K562 (cell line): ENCODE results near the gene PITPNM3. TPM values are rescaled to one million over a fixed set of nuclear protein-coding genes. Genes with fewer than 3 reads are reported as not detected.

ENCODE experiments used
- ARNT ChIP-seq, 2 experiments: fragments of 450-650 bp; IDR thresholded peaks; 2 replicates each; pipeline ENCODE4 v1.6.1; 2016; ENCODE audit warnings: mild to moderate bottlenecking in 1 of 2
- CEBPG ChIP-seq, 3 experiments: fragments of 200-800 bp in 1 of 3; sonication (Bioruptor generic) in 1 of 3; sonication (generic) in 1 of 3; formaldehyde crosslinking in 1 of 3; IDR thresholded peaks in 2 of 3; conservative IDR thresholded peaks in 1 of 3; 2 replicates each; pipeline versions ENCODE4 v1.6.1 to v1.8.0; 2016 to 2022; ENCODE audit warnings: missing compliant biosample characterization in 2 of 3, missing genetic modification characterization in 2 of 3, mild to moderate bottlenecking in 1 of 3, missing genetic modification reagents in 1 of 3
- KAT8 ChIP-seq: fragments of 450-650 bp; IDR thresholded peaks from 2 replicates; pipeline ENCODE4 v1.6.1; 2016; ENCODE audit warnings: low read depth, mild to moderate bottlenecking
- MAZ ChIP-seq, 2 experiments: fragments of 450-650 bp in 1 of 2; sonication (generic) in 1 of 2; formaldehyde crosslinking; IDR thresholded peaks in 1 of 2; conservative IDR thresholded peaks in 1 of 2; 2 replicates each; pipeline versions ENCODE4 v1.4.0 to v1.5.0; 2020; ENCODE audit warnings: mild to moderate bottlenecking in 1 of 2, missing genetic modification reagents in 1 of 2
- RBM22 ChIP-seq: fragments of 200-400 bp; formaldehyde crosslinking; IDR thresholded peaks from 2 replicates; pipeline ENCODE4 v1.6.1; 2018; ENCODE audit warnings: low read length, low read depth; ENCODE audit not compliant: poor library complexity, severe bottlenecking
- TSC22D4 ChIP-seq: fragments of 450-650 bp; IDR thresholded peaks from 2 replicates; pipeline ENCODE4 v1.6.1; 2016; ENCODE audit warnings: missing genetic modification characterization, missing biosample characterization, control low read depth
- ZFX ChIP-seq: sonication (generic); formaldehyde crosslinking; IDR thresholded peaks from 2 replicates; pipeline ENCODE4 v1.8.0; 2022; ENCODE audit warnings: mild to moderate bottlenecking, missing genetic modification reagents, moderate library complexity
- ZNF316 ChIP-seq: fragments of 450-650 bp; IDR thresholded peaks from 2 replicates; pipeline ENCODE4 v1.6.1; 2016
- ZNF75A ChIP-seq: fragments of 450-650 bp; formaldehyde crosslinking; IDR thresholded peaks from 2 replicates; pipeline ENCODE4 v1.4.0; 2020; ENCODE audit warnings: mild to moderate bottlenecking
- polyA plus RNA-seq, 8 experiments: library from polyadenylated mRNA; depleted of rRNA in 4 of 8; stranded (reverse) in 5 of 8; unstranded in 3 of 8; fragments of >200 nt; fragmentation: Nextera tagmentation in 2 of 8; fragmentation: Illumina TruSeq in 1 of 8; extraction: Ambion mirVana in 2 of 8; extraction: Trizol in 1 of 8; gene quantifications; 2 replicates each; pipeline versions ENCODE4 v1.2.1 to v1.2.3, GENCODE V29; 2011 to 2014; ENCODE audit warnings: inconsistent platforms in 1 of 8, missing spikeins in 1 of 8
- total RNA-seq, 7 experiments: library from RNA; depleted of rRNA in 6 of 7; stranded (reverse); fragments of >200 nt in 6 of 7; fragmentation: Illumina TruSeq in 2 of 7; extraction: Trizol in 2 of 7; gene quantifications; 2 replicates each; pipeline versions ENCODE4 v1.2.1 to v1.2.3, GENCODE V29; 2011 to 2021; ENCODE audit warnings: low replicate concordance in 1 of 7
- TF ChIP-seq, protein P1 (sequence below): sonication (generic); formaldehyde crosslinking; IDR thresholded peaks from 2 replicates; pipeline ENCODE4 v1.8.0; 2023; ENCODE audit warnings: mild to moderate bottlenecking, missing genetic modification reagents
- TF ChIP-seq, protein P2 (sequence below): sonication (generic); formaldehyde crosslinking; IDR thresholded peaks from 2 replicates; pipeline ENCODE4 v1.4.0; 2020; ENCODE audit warnings: mild to moderate bottlenecking, missing genetic modification reagents
- TF ChIP-seq, protein P3 (sequence below): sonication (generic); formaldehyde crosslinking; IDR thresholded peaks from 2 replicates; pipeline ENCODE4 v1.8.1; 2023; ENCODE audit warnings: missing genetic modification reagents, mild to moderate bottlenecking, borderline replicate concordance
- TF ChIP-seq, protein P4 (sequence below): sonication (generic); formaldehyde crosslinking; IDR thresholded peaks from 2 replicates; pipeline ENCODE4 v1.8.0; 2023; ENCODE audit warnings: mild to moderate bottlenecking, missing genetic modification reagents

Gene PITPNM3
- total and polyA plus RNA-seq, 9 of the 15 experiments (the other 6 are each of a cell fraction or from before 2014, with no cell fraction given): 0.14 to 0.38 (median 0.22) TPM; not detected in 2

DNA sequence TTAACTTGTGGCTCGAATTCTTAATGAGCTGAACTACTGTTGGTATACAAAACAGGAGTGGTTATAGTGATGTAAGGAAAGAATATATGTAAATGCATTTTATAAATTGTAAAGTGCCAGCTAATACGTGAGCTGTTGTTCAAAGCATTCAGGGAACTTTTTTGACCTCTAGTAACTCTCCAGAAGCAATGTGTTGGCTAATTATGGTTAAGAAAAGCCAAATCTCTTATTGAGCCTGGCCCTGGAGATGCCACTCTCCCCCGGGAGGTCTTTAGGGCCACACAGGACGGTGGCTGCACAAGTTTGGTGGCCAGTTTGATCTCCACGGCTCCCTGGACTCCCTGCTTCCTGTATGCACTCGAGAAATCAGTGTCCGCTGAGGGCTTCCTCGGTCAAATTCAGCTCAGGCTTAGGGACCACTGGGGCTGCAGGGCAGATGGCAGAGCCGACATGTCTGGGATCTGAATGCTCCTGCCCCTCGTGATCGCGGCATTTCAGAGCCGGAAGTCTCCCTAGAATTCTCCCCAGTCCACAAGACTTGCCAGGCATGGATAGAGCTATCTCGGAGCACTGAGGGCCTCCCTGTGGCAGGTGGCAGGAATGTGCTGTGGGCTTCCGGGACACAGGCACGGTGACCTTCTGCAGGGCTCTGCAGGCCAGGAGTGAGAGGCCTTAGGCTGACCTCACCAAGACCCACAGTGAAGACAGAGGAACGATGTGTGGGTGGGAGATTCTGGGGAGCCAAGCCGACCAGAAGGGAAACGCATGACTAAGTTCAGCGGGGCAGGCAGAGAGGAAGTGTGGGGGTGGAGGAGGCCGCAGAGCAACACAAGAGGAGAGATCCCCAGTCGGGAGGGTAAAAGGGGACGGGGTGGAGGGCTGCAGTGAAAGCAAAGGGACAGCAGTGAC, 18.6 kb upstream of the PITPNM3 start (continued):
- no peak for TF ChIP-seq MAZ (CRISPR knock-in tag; conservative IDR thresholded peaks at IDR 0.05 in 1 of 2, IDR thresholded peaks at IDR 0.05 in 1 of 2)
- TF ChIP-seq CEBPG (CRISPR knock-in tag; IDR thresholded peaks at IDR 0.05): no peak
- TF ChIP-seq CEBPG (tag; conservative IDR thresholded peaks at IDR 0.05 in 1 of 2, IDR thresholded peaks at IDR 0.05 in 1 of 2): no peak
- TF ChIP-seq ZNF316: no peak
- TF ChIP-seq ZFX: no peak; the same call in 1 of the 2 replicates
- no peak for TF ChIP-seq TSC22D4
- TF ChIP-seq, protein P1, sequence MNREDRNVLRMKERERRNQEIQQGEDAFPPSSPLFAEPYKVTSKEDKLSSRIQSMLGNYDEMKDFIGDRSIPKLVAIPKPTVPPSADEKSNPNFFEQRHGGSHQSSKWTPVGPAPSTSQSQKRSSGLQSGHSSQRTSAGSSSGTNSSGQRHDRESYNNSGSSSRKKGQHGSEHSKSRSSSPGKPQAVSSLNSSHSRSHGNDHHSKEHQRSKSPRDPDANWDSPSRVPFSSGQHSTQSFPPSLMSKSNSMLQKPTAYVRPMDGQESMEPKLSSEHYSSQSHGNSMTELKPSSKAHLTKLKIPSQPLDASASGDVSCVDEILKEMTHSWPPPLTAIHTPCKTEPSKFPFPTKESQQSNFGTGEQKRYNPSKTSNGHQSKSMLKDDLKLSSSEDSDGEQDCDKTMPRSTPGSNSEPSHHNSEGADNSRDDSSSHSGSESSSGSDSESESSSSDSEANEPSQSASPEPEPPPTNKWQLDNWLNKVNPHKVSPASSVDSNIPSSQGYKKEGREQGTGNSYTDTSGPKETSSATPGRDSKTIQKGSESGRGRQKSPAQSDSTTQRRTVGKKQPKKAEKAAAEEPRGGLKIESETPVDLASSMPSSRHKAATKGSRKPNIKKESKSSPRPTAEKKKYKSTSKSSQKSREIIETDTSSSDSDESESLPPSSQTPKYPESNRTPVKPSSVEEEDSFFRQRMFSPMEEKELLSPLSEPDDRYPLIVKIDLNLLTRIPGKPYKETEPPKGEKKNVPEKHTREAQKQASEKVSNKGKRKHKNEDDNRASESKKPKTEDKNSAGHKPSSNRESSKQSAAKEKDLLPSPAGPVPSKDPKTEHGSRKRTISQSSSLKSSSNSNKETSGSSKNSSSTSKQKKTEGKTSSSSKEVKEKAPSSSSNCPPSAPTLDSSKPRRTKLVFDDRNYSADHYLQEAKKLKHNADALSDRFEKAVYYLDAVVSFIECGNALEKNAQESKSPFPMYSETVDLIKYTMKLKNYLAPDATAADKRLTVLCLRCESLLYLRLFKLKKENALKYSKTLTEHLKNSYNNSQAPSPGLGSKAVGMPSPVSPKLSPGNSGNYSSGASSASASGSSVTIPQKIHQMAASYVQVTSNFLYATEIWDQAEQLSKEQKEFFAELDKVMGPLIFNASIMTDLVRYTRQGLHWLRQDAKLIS (CRISPR knock-in tag): no peak
- TF ChIP-seq, protein P2, sequence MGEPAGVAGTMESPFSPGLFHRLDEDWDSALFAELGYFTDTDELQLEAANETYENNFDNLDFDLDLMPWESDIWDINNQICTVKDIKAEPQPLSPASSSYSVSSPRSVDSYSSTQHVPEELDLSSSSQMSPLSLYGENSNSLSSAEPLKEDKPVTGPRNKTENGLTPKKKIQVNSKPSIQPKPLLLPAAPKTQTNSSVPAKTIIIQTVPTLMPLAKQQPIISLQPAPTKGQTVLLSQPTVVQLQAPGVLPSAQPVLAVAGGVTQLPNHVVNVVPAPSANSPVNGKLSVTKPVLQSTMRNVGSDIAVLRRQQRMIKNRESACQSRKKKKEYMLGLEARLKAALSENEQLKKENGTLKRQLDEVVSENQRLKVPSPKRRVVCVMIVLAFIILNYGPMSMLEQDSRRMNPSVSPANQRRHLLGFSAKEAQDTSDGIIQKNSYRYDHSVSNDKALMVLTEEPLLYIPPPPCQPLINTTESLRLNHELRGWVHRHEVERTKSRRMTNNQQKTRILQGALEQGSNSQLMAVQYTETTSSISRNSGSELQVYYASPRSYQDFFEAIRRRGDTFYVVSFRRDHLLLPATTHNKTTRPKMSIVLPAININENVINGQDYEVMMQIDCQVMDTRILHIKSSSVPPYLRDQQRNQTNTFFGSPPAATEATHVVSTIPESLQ (CRISPR knock-in tag): no peak
- TF ChIP-seq, protein P3, sequence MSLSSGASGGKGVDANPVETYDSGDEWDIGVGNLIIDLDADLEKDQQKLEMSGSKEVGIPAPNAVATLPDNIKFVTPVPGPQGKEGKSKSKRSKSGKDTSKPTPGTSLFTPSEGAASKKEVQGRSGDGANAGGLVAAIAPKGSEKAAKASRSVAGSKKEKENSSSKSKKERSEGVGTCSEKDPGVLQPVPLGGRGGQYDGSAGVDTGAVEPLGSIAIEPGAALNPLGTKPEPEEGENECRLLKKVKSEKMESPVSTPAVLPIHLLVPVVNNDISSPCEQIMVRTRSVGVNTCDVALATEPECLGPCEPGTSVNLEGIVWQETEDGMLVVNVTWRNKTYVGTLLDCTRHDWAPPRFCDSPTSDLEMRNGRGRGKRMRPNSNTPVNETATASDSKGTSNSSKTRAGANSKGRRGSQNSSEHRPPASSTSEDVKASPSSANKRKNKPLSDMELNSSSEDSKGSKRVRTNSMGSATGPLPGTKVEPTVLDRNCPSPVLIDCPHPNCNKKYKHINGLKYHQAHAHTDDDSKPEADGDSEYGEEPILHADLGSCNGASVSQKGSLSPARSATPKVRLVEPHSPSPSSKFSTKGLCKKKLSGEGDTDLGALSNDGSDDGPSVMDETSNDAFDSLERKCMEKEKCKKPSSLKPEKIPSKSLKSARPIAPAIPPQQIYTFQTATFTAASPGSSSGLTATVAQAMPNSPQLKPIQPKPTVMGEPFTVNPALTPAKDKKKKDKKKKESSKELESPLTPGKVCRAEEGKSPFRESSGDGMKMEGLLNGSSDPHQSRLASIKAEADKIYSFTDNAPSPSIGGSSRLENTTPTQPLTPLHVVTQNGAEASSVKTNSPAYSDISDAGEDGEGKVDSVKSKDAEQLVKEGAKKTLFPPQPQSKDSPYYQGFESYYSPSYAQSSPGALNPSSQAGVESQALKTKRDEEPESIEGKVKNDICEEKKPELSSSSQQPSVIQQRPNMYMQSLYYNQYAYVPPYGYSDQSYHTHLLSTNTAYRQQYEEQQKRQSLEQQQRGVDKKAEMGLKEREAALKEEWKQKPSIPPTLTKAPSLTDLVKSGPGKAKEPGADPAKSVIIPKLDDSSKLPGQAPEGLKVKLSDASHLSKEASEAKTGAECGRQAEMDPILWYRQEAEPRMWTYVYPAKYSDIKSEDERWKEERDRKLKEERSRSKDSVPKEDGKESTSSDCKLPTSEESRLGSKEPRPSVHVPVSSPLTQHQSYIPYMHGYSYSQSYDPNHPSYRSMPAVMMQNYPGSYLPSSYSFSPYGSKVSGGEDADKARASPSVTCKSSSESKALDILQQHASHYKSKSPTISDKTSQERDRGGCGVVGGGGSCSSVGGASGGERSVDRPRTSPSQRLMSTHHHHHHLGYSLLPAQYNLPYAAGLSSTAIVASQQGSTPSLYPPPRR: no peak
- no peak for TF ChIP-seq ZNF75A (CRISPR knock-in tag)
- TF ChIP-seq, protein P4, sequence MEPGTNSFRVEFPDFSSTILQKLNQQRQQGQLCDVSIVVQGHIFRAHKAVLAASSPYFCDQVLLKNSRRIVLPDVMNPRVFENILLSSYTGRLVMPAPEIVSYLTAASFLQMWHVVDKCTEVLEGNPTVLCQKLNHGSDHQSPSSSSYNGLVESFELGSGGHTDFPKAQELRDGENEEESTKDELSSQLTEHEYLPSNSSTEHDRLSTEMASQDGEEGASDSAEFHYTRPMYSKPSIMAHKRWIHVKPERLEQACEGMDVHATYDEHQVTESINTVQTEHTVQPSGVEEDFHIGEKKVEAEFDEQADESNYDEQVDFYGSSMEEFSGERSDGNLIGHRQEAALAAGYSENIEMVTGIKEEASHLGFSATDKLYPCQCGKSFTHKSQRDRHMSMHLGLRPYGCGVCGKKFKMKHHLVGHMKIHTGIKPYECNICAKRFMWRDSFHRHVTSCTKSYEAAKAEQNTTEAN (CRISPR knock-in tag): no peak
- no peak for TF ChIP-seq RBM22
- TF ChIP-seq KAT8: no peak
- 0 out of 4 replicates have a peak, but pooled peaks of 1 of the 2 experiments have one; percentile 36 for TF ChIP-seq ARNT (IDR thresholded peaks at IDR 0.05)
